Gastrocnemius medialis (tissue), 4 donors: ENCODE data around the gene TRAF3IP3.

Source experiments
- POLR2A ChIP-seq, 2 donors: fragments of 450-650 bp; IDR thresholded peaks; one replicate each; pipeline ENCODE4 v1.6.1; 2017; ENCODE audit warnings: antibody characterized with exemption in 2 of 2, mild to moderate bottlenecking in 2 of 2, moderate library complexity in 2 of 2
- TF ChIP-seq, protein P1 (sequence below), 5 experiments: fragments of 450-650 bp in 3 of 5; fragments of 200-600 bp in 2 of 5; sonication (generic) in 2 of 5; IDR thresholded peaks in 4 of 5; conservative IDR thresholded peaks in 1 of 5; 1 replicate in 4 of 5; 2 replicates in 1 of 5; pipeline ENCODE4 v1.5.1; 2016 to 2019; ENCODE audit warnings: antibody characterized with exemption in 5 of 5, mild to moderate bottlenecking in 3 of 5, moderate library complexity in 3 of 5

DNA sequence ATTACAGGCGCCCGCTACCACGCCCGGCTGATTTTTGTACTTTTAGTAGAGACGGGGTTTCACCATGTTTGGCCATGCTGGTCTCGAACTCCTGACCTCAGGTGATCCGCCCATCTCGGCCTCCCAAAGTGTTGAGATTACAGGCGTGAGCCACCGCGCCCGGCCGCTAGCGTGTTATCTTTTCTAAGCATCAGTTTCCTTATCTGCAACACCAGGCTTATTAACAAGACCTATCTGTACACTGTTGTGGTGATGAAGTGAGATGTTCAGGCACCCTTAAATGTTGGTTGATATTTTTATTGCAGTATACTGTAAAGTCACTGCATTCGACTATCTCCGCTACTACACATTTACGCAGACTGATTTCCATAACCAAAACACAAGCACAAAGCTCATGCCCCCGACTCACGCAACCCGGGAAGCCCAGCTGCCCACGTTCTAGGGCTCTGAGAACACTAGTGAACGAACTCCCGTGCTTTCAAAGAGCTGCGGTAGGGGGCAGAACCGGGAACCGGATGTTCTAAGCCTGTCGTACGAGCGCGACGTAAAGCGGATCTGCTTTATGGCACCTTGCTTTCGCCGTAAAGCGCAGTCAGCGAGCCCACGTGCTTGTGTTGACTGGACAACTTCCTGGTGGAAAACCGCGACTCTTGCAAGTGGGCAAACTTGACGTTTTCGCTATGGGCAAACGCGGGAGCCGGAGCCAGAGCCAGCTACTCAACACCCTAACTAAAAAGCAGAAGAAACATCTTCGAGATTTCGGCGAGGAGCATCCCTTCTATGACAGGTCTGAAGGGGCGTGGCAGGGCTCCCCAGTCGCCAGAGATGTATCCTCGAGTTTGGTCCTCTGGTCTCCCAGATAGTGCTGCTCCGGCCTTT lies 71.8 kb downstream of the TRAF3IP3 start, which contains the start of gene UTP25:
- TF ChIP-seq, protein P1, sequence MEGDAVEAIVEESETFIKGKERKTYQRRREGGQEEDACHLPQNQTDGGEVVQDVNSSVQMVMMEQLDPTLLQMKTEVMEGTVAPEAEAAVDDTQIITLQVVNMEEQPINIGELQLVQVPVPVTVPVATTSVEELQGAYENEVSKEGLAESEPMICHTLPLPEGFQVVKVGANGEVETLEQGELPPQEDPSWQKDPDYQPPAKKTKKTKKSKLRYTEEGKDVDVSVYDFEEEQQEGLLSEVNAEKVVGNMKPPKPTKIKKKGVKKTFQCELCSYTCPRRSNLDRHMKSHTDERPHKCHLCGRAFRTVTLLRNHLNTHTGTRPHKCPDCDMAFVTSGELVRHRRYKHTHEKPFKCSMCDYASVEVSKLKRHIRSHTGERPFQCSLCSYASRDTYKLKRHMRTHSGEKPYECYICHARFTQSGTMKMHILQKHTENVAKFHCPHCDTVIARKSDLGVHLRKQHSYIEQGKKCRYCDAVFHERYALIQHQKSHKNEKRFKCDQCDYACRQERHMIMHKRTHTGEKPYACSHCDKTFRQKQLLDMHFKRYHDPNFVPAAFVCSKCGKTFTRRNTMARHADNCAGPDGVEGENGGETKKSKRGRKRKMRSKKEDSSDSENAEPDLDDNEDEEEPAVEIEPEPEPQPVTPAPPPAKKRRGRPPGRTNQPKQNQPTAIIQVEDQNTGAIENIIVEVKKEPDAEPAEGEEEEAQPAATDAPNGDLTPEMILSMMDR (IDR thresholded peaks at IDR 0.05 in 4 of 5, conservative IDR thresholded peaks at IDR 0.05 in 1 of 5) = peak; percentile 37 to 66 (median 61)
- TF ChIP-seq POLR2A (IDR thresholded peaks at IDR 0.05) = peak in 1 of 2 donors; percentile 14
